Endothelial cell of umbilical vein (primary cell): ENCODE data around the gene METTL21C. TPM values are rescaled to one million over a fixed set of nuclear protein-coding genes. Genes with fewer than 3 reads are reported as not detected.

Experiments
- BruUV-seq: library from RNA; stranded (reverse); fragments of 400-500 nt; replicated peaks from 2 replicates; lab custom pipeline; 2021; lab: Mats Ljungman, UMichigan
- CTCF ChIA-PET: fragments of 300-600, 350-600 bp; sonication (Branson Sonifier 250); formaldehyde crosslinking; loops from one replicate; lab custom pipeline; 2021; ENCODE audit warnings: antibody characterized with exemption, inconsistent platforms; lab: Charles Lee
- POLR2A ChIA-PET: fragments of 300-600, 350-600 bp; sonication (Branson Sonifier 250); formaldehyde crosslinking; loops from one replicate; lab custom pipeline; 2021; ENCODE audit warnings: antibody characterized with exemption, inconsistent platforms; lab: Charles Lee
- DNase-seq: peaks from one replicate; pipeline ENCODE4 v3.0.0-alpha.2; 2011; ENCODE audit warnings: low read depth, low spot score
- FAIRE-seq: peaks from 2 replicates; lab custom pipeline; 2011; peaks lifted over from hg19 to GRCh38; lab: Jason Lieb, UNC
- H2AFZ ChIP-seq: 2 replicates; pipeline ENCODE4 v1.6.0; 2012; ENCODE audit warnings: low read depth, low read length, control low read depth, inconsistent platforms
- H3K27ac ChIP-seq: 2 replicates; pipeline ENCODE4 v1.5.1; 2011; ENCODE audit warnings: low read depth, mild to moderate bottlenecking, control low read depth, low read length, moderate library complexity; ENCODE audit not compliant: insufficient read depth
- H3K27me3 ChIP-seq, 2 experiments: 2 replicates each; pipeline versions ENCODE4 v1.6.0 to v1.6.1; 2011; ENCODE audit warnings: low read length in 2 of 2, mixed read lengths in 1 of 2; ENCODE audit not compliant: control insufficient read depth in 2 of 2, insufficient read depth in 2 of 2
- H3K36me3 ChIP-seq, 2 experiments: 2 replicates in 1 of 2; 3 replicates in 1 of 2; pipeline ENCODE4 v1.5.1; 2011; ENCODE audit warnings: low read length in 2 of 2, mild to moderate bottlenecking in 1 of 2, moderate library complexity in 1 of 2; ENCODE audit not compliant: control insufficient read depth in 2 of 2, insufficient read depth in 2 of 2; ENCODE audit errors: extremely low read depth in 1 of 2
- H3K4me1 ChIP-seq: 3 replicates; pipeline ENCODE4 v1.5.1; 2011; ENCODE audit warnings: mild to moderate bottlenecking, low read length; ENCODE audit not compliant: control insufficient read depth, insufficient read depth; ENCODE audit errors: extremely low read depth
- H3K4me2 ChIP-seq: 2 replicates; pipeline ENCODE4 v1.6.1; 2011; ENCODE audit warnings: low read length, control low read depth, mixed read lengths; ENCODE audit not compliant: insufficient read depth
- H3K4me3 ChIP-seq, 3 experiments: fragments of 200-600 bp in 1 of 3; sonication (generic), shearing (Covaris generic) in 1 of 3; replicated peaks in 1 of 3; 2 replicates each; pipeline ENCODE4 v1.5.1; 2011 to 2016; ENCODE audit warnings: control low read depth in 3 of 3, low read length in 3 of 3, mild to moderate bottlenecking in 2 of 3, inconsistent platforms in 1 of 3, low read depth in 1 of 3, moderate library complexity in 1 of 3; ENCODE audit not compliant: insufficient read depth in 1 of 3
- H3K79me2 ChIP-seq: 2 replicates; pipeline ENCODE4 v1.6.0; 2012; ENCODE audit warnings: low read length, inconsistent platforms; ENCODE audit not compliant: control insufficient read depth, insufficient read depth
- H3K9ac ChIP-seq: replicated peaks from 2 replicates; pipeline ENCODE3; 2011; ENCODE audit warnings: low read length, control low read depth; ENCODE audit not compliant: insufficient read depth; ENCODE audit errors: extremely low read depth
- H3K9me1 ChIP-seq: replicated peaks from 3 replicates; pipeline ENCODE4 v1.6.0; 2011; ENCODE audit warnings: mild to moderate bottlenecking, low read length; ENCODE audit not compliant: control insufficient read depth, insufficient read depth; ENCODE audit errors: extremely low read depth
- H3K9me3 ChIP-seq: replicated peaks from 2 replicates; pipeline ENCODE4 v1.5.1; 2012; ENCODE audit warnings: low read length, inconsistent platforms; ENCODE audit not compliant: control insufficient read depth, insufficient read depth
- H4K20me1 ChIP-seq: replicated peaks from 2 replicates; pipeline ENCODE3; 2011; ENCODE audit warnings: mild to moderate bottlenecking, low read length; ENCODE audit not compliant: control insufficient read depth, insufficient read depth; ENCODE audit errors: extremely low read depth
- CTCF ChIP-seq, 2 donors: IDR thresholded peaks; 1 replicate in 1 of 2; 2 replicates in 1 of 2; pipeline ENCODE4 v1.5.1; 2011; ENCODE audit warnings: low read length in 2 of 2, mild to moderate bottlenecking in 2 of 2, moderate library complexity in 2 of 2, control low read depth in 1 of 2, inconsistent platforms in 1 of 2, low read depth in 1 of 2; ENCODE audit not compliant: insufficient read depth in 1 of 2; ENCODE audit errors: extremely low read depth in 1 of 2
- EZH2 ChIP-seq: IDR thresholded peaks from 2 replicates; pipeline ENCODE4 v1.6.1; 2012; ENCODE audit warnings: borderline replicate concordance, low read depth, mild to moderate bottlenecking, moderate library complexity, low read length, inconsistent platforms; ENCODE audit not compliant: severe bottlenecking
- FOS ChIP-seq: IDR thresholded peaks from 2 replicates; pipeline ENCODE4 v1.6.1; 2011; ENCODE audit warnings: mild to moderate bottlenecking, low read length, moderate library complexity, borderline replicate concordance; ENCODE audit not compliant: insufficient read depth
- GATA2 ChIP-seq: IDR thresholded peaks from 2 replicates; pipeline ENCODE4 v1.7.0; 2011; ENCODE audit warnings: low read depth, mild to moderate bottlenecking, moderate library complexity, mixed read lengths, low read length; ENCODE audit not compliant: insufficient read length, insufficient read depth
- JUN ChIP-seq: IDR thresholded peaks from 2 replicates; pipeline ENCODE4 v1.6.1; 2011; ENCODE audit warnings: borderline replicate concordance, low read depth; ENCODE audit not compliant: insufficient read length, insufficient read depth
- MAX ChIP-seq: IDR thresholded peaks from 2 replicates; pipeline ENCODE4 v1.6.1; 2011; ENCODE audit not compliant: insufficient read depth, insufficient read length
- MYC ChIP-seq: IDR thresholded peaks from one replicate; pipeline ENCODE4 v1.6.1; 2011; ENCODE audit warnings: mild to moderate bottlenecking, low read depth, low read length
- POLR2A ChIP-seq: IDR thresholded peaks from 2 replicates; pipeline ENCODE4 v1.6.1; 2012; ENCODE audit warnings: low read depth, mild to moderate bottlenecking, control low read depth, low read length
- POLR2AphosphoS5 ChIP-seq: IDR thresholded peaks from 2 replicates; pipeline ENCODE4 v1.6.1; 2012; ENCODE audit warnings: low read depth, mild to moderate bottlenecking, control low read depth, low read length, moderate library complexity; ENCODE audit not compliant: insufficient read depth
- dilution Hi-C: fragments of 300-500 bp; cut with MboI; formaldehyde crosslinking; loops from one replicate; pipeline ENCODE4 v1.15.0; 2019; ENCODE audit warnings: low sequenced_read_pairs; ENCODE audit not compliant: extremely low pct_ligation_motif_present
- intact Hi-C: fragments of 100-400 bp; cut with micrococcal nuclease; formaldehyde crosslinking; loops from one replicate; pipeline ENCODE4 v1.10.0; 2022
- polyA plus RNA-seq, 4 experiments: library from polyadenylated mRNA; depleted of rRNA in 3 of 4; stranded (reverse) in 3 of 4; unstranded in 1 of 4; fragments of >200 nt; gene quantifications; 2 replicates each; pipeline versions ENCODE4 v1.2.1 to v1.2.3, GENCODE V29; 2011 to 2012; ENCODE audit warnings: missing spikeins in 1 of 4
- total RNA-seq: library from RNA; stranded (reverse); gene quantifications from 2 replicates; pipeline ENCODE4 v1.2.3, GENCODE V29; 2021

The METTL21C gene
- total and polyA plus RNA-seq, 2 donors (not counting 3 experiments of a cell fraction or from before 2014, with no cell fraction given) = not detected

- CTCF ChIA-PET = interaction anchor here (2.3 kb wide), 1 partner anchor 77 kb away, joined by 11 read pairs; no protein-coding TSS in a partner anchor
- FAIRE-seq = no peak
- no peak overlapping the region for H3K4me3 ChIP-seq
- dilution Hi-C loops = no loop called here
- no peaks in the 10 kb centered on the region for H4K20me1 ChIP-seq
- H2AFZ ChIP-seq = no peak overlapping the region
- peak; percentile 34 for DNase-seq
- no peaks in the 10 kb centered on the region for H3K9me1 ChIP-seq
- H3K9me3 ChIP-seq = no peaks in the 10 kb centered on the region
- no peak overlapping the region for H3K4me2 ChIP-seq
- peaks cover 9 to 27% of the 10 kb centered on the region in 2 experiments for H3K36me3 ChIP-seq
- H3K27me3 ChIP-seq = no peaks in the 10 kb centered on the region
- intact Hi-C loops = loop anchor here (2.0 to 5.0 kb wide), 2 partner anchors 51 to 79 kb away; partner anchors contain the start of gene TPP2
- peaks cover 21% of the 10 kb centered on the region for H3K4me1 ChIP-seq
- no peak overlapping the region for H3K27ac ChIP-seq
- TF ChIP-seq POLR2A (no peak), EZH2 (no peak), GATA2 (no peak), MYC (no peak), MAX (no peak), POLR2AphosphoS5 (no peak), FOS (no peak), JUN (no peak), CTCF (IDR thresholded peaks at IDR 0.05; ENCODE audit: extremely low read depth in 1 of 2, insufficient read depth in 1 of 2, low read depth in 1 of 2, low read length in 2 of 2) (no peak)
- no TSS peak for BruUV-seq
- POLR2A ChIA-PET = no interaction called here
- H3K79me2 ChIP-seq = no peaks in the 10 kb centered on the region
- H3K9ac ChIP-seq = no peak overlapping the region
Measured at GRCh38 chr13:102648046-102648445, 46.8 kb downstream of the METTL21C start.
